H1 (cell line): ENCODE data around the gene PCBP1. TPM values are rescaled to one million over a fixed set of nuclear protein-coding genes. Genes with fewer than 3 reads are reported as not detected.

ENCODE experiments used
- EP300 ChIP-seq, 2 experiments: IDR thresholded peaks; 1 replicate in 1 of 2; 2 replicates in 1 of 2; pipeline ENCODE4 v1.6.1; 2011 to 2012; ENCODE audit warnings: low read depth in 2 of 2, low read length in 2 of 2, mild to moderate bottlenecking in 2 of 2, borderline replicate concordance in 1 of 2, inconsistent platforms in 1 of 2, moderate library complexity in 1 of 2
- GTF2F1 ChIP-seq: IDR thresholded peaks from 2 replicates; pipeline ENCODE4 v1.6.1; 2012; ENCODE audit warnings: low read depth, low read length, improper control_type of control experiment, borderline replicate concordance
- MAFK ChIP-seq: IDR thresholded peaks from 2 replicates; pipeline ENCODE4 v1.6.1; 2012; ENCODE audit warnings: low read depth, mild to moderate bottlenecking, improper control_type of control experiment, low read length
- MAX ChIP-seq: IDR thresholded peaks from 2 replicates; pipeline ENCODE4 v1.6.1; 2012; ENCODE audit warnings: inconsistent platforms
- PHF8 ChIP-seq: fragments of 200-600 bp; sonication (generic); conservative IDR thresholded peaks from 2 replicates; pipeline ENCODE4 v1.7.1; 2012; ENCODE audit warnings: low read depth, mild to moderate bottlenecking, inconsistent platforms, low read length, moderate library complexity
- POLR2AphosphoS5 ChIP-seq: IDR thresholded peaks from 2 replicates; pipeline ENCODE4 v1.6.1; 2011; ENCODE audit warnings: low read depth, low read length
- SIN3A ChIP-seq, 2 experiments: IDR thresholded peaks in 1 of 2; conservative IDR thresholded peaks in 1 of 2; 2 replicates each; pipeline ENCODE4 v1.6.1; 2011 to 2012; ENCODE audit warnings: low read length in 2 of 2, improper control_type of control experiment in 1 of 2, low read depth in 1 of 2, mild to moderate bottlenecking in 1 of 2
- polyA plus RNA-seq, 7 experiments: library from polyadenylated mRNA; depleted of rRNA in 3 of 7; stranded (reverse) in 5 of 7; unstranded in 2 of 7; fragments of >200 nt in 5 of 7; fragments of 200-250 nt in 2 of 7; gene quantifications; 1 replicate in 5 of 7; 2 replicates in 1 of 7; 4 replicates in 1 of 7; pipeline versions ENCODE4 v1.2.1 to v1.2.3, GENCODE V29; 2011 to 2013; ENCODE audit warnings: missing spikeins in 2 of 7, mixed read lengths in 2 of 7
- total RNA-seq: library from RNA; stranded (reverse); fragmentation: NEBNext Ultra II Directional; extraction: Animal tissue kit (Norgen Biotek cat#: 25700); gene quantifications from 2 replicates; pipeline ENCODE4 v1.2.1, GENCODE V29; 2021

PCBP1 gene
- total and polyA plus RNA-seq, 2 of the 8 experiments (the other 6 are each of a cell fraction or from before 2014, with no cell fraction given): 279 to 493 TPM

- peak; percentile 34; the same call in 1 of the 2 replicates for TF ChIP-seq GTF2F1
- peak in 1 of 2 experiments; percentile 29; a peak in 1 of 3 replicates for TF ChIP-seq EP300 (IDR thresholded peaks at IDR 0.05; ENCODE audit: borderline replicate concordance in 1 of 2, low read depth in 2 of 2, low read length in 2 of 2)
- peak; percentile 59; the same call in 1 of the 2 replicates for TF ChIP-seq MAX
- TF ChIP-seq MAFK: no peak
- peak; percentile 87 for TF ChIP-seq POLR2AphosphoS5
- peak in 1 of 2 experiments; percentile 82; a peak in 2 of 4 replicates for TF ChIP-seq SIN3A (conservative IDR thresholded peaks at IDR 0.05 in 1 of 2, IDR thresholded peaks at IDR 0.05 in 1 of 2; ENCODE audit: low read depth in 1 of 2, low read length in 2 of 2)
- no peak for TF ChIP-seq PHF8
Observed at GRCh38 chr2:70084973-70085710, 2.1 kb upstream of the PCBP1 start (continued).
